K562 (cell line): ENCODE results near the gene DTNBP1. TPM values are rescaled to one million over a fixed set of nuclear protein-coding genes. Genes with fewer than 3 reads are reported as not detected.

Experiments used
- CHD7 ChIP-seq: fragments of 200-600 bp; sonication (generic); IDR thresholded peaks from one replicate; pipeline ENCODE4 v1.6.1; 2012; ENCODE audit warnings: mild to moderate bottlenecking, low read depth, low read length, inconsistent platforms
- NR4A1 ChIP-seq, 2 experiments: fragments of 250-450 bp in 1 of 2; fragments of 450-650 bp in 1 of 2; sonication (Bioruptor Pico) in 1 of 2; IDR thresholded peaks; 2 replicates each; pipeline versions ENCODE4 v1.4.0 to v1.6.1; 2016 to 2020; ENCODE audit warnings: mild to moderate bottlenecking in 2 of 2, missing compliant biosample characterization in 1 of 2, missing genetic modification characterization in 1 of 2, moderate library complexity in 1 of 2
- ZNF232 ChIP-seq: sonication (generic); formaldehyde crosslinking; IDR thresholded peaks from 2 replicates; pipeline ENCODE4 v1.8.0; 2022; ENCODE audit warnings: mild to moderate bottlenecking, missing genetic modification reagents
- ZNF583 ChIP-seq: fragments of 250-450 bp; sonication (Bioruptor Pico); IDR thresholded peaks from 2 replicates; pipeline ENCODE4 v1.4.0; 2020
- polyA plus RNA-seq, 8 experiments: library from polyadenylated mRNA; depleted of rRNA in 4 of 8; stranded (reverse) in 5 of 8; unstranded in 3 of 8; fragments of >200 nt; fragmentation: Nextera tagmentation in 2 of 8; fragmentation: Illumina TruSeq in 1 of 8; extraction: Ambion mirVana in 2 of 8; extraction: Trizol in 1 of 8; gene quantifications; 2 replicates each; pipeline versions ENCODE4 v1.2.1 to v1.2.3, GENCODE V29; 2011 to 2014; ENCODE audit warnings: inconsistent platforms in 1 of 8, missing spikeins in 1 of 8
- total RNA-seq, 7 experiments: library from RNA; depleted of rRNA in 6 of 7; stranded (reverse); fragments of >200 nt in 6 of 7; fragmentation: Illumina TruSeq in 2 of 7; extraction: Trizol in 2 of 7; gene quantifications; 2 replicates each; pipeline versions ENCODE4 v1.2.1 to v1.2.3, GENCODE V29; 2011 to 2021; ENCODE audit warnings: low replicate concordance in 1 of 7
- TF ChIP-seq, protein P1 (sequence below): fragments of 200-800 bp; sonication (Bioruptor generic); IDR thresholded peaks from 2 replicates; pipeline ENCODE4 v1.6.1; 2016; ENCODE audit warnings: missing genetic modification characterization, missing compliant biosample characterization
- TF ChIP-seq, protein P2 (sequence below): fragments of 150-350 bp; conservative IDR thresholded peaks from 2 replicates; pipeline ENCODE4 v1.6.1; 2014; ENCODE audit warnings: low read length

The DTNBP1 gene
- total and polyA plus RNA-seq, 9 of the 15 experiments (the other 6 are each of a cell fraction or from before 2014, with no cell fraction given) = 16.7 to 54.5 (median 21.4) TPM

- TF ChIP-seq, protein P1, sequence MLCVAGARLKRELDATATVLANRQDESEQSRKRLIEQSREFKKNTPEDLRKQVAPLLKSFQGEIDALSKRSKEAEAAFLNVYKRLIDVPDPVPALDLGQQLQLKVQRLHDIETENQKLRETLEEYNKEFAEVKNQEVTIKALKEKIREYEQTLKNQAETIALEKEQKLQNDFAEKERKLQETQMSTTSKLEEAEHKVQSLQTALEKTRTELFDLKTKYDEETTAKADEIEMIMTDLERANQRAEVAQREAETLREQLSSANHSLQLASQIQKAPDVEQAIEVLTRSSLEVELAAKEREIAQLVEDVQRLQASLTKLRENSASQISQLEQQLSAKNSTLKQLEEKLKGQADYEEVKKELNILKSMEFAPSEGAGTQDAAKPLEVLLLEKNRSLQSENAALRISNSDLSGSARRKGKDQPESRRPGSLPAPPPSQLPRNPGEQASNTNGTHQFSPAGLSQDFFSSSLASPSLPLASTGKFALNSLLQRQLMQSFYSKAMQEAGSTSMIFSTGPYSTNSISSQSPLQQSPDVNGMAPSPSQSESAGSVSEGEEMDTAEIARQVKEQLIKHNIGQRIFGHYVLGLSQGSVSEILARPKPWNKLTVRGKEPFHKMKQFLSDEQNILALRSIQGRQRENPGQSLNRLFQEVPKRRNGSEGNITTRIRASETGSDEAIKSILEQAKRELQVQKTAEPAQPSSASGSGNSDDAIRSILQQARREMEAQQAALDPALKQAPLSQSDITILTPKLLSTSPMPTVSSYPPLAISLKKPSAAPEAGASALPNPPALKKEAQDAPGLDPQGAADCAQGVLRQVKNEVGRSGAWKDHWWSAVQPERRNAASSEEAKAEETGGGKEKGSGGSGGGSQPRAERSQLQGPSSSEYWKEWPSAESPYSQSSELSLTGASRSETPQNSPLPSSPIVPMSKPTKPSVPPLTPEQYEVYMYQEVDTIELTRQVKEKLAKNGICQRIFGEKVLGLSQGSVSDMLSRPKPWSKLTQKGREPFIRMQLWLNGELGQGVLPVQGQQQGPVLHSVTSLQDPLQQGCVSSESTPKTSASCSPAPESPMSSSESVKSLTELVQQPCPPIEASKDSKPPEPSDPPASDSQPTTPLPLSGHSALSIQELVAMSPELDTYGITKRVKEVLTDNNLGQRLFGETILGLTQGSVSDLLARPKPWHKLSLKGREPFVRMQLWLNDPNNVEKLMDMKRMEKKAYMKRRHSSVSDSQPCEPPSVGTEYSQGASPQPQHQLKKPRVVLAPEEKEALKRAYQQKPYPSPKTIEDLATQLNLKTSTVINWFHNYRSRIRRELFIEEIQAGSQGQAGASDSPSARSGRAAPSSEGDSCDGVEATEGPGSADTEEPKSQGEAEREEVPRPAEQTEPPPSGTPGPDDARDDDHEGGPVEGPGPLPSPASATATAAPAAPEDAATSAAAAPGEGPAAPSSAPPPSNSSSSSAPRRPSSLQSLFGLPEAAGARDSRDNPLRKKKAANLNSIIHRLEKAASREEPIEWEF (CRISPR knock-in tag) = peak; percentile 85
- TF ChIP-seq ZNF232 (CRISPR knock-in tag) (no peak), CHD7 (no peak), NR4A1 (CRISPR knock-in tag; IDR thresholded peaks at IDR 0.05) (no peak; the same call in 1 of the 2 replicates), NR4A1 (tag; IDR thresholded peaks at IDR 0.05) (peak; percentile 94), ZNF583 (CRISPR knock-in tag) (peak; percentile 82; the same call in 1 of the 2 replicates)
- TF ChIP-seq, protein P2, sequence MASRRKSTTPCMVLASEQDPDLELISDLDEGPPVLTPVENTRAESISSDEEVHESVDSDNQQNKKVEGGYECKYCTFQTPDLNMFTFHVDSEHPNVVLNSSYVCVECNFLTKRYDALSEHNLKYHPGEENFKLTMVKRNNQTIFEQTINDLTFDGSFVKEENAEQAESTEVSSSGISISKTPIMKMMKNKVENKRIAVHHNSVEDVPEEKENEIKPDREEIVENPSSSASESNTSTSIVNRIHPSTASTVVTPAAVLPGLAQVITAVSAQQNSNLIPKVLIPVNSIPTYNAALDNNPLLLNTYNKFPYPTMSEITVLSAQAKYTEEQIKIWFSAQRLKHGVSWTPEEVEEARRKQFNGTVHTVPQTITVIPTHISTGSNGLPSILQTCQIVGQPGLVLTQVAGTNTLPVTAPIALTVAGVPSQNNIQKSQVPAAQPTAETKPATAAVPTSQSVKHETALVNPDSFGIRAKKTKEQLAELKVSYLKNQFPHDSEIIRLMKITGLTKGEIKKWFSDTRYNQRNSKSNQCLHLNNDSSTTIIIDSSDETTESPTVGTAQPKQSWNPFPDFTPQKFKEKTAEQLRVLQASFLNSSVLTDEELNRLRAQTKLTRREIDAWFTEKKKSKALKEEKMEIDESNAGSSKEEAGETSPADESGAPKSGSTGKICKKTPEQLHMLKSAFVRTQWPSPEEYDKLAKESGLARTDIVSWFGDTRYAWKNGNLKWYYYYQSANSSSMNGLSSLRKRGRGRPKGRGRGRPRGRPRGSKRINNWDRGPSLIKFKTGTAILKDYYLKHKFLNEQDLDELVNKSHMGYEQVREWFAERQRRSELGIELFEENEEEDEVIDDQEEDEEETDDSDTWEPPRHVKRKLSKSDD = no peak
These were observed 101.2 kb downstream of the DTNBP1 start (continued) for GRCh38 chr6:15561447-15562199.
